ENCODE data around the gene AGXT. TPM values are rescaled to one million over a fixed set of nuclear protein-coding genes. Genes with fewer than 3 reads are reported as not detected.
A peak's percentile ranks its signal among the peaks of the same experiment; 100 is the strongest.
"Not testable (repeated sequence)": the region's sequence is repeated elsewhere in the genome, so short reads cannot be mapped to it uniquely, and the experiment has no call there.

AGXT gene
- total RNA-seq, 3 donors from 2014 or later = under 0.01 TPM; not detected in 2

DNA sequence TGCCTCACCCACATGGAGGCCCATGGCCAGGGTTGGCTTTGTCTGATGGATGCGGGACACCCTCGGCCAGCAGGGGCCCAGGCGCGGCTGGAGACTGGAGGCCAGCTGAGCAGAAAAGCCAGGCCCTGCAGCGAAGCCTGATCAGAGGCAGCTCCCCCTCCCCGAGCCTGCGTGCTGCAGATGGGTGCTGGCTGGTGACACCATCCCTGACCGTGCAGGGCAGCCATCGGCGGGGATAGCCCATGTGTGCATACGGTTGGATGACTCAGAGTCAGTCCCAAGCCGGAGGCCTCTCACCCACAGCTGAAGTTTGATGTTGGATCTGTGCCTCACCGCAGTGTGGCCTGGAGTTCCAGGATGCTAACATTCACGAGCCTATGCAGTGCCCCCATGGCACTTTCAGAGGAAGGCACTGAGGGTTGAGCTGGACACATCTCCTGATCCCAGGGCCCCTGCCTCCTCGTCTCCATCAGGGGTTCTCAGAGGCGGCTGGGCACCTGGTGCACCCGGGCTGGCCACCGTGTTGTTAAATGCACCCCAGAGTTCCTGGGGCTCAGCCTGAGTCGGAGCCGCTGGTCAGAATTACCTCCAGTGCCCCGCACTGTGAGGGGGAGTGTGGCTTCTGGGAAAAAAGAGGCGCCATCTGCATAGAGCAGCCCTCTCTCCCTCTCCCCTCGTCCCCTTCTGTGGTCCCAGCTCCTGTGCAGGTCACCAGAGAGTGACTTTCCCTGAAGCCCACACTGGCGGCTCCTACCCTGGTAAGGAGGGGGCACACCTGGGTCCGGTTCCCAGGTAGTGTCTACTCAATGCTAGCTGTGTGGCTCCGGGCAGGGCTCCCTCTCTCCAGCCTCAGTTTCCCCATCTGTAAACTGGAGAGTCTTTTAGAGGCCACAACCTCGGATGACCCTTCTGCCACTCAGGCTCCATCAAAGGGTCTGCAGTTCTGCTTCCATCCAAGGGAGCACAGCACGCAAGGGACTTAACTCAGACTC, 29.2 kb upstream of the AGXT start:
- intact Hi-C loops (cut with DNase I; ENCODE audit: low total_unique reads) = no loop called here
- no peak for DNase-seq (ENCODE audit: low spot score in 2 of 2)
- H3K27ac ChIP-seq = no peak overlapping the region
- peaks cover 0 to 8% of the 10 kb centered on the region in 2 donors for H3K27me3 ChIP-seq
- no peak for TF ChIP-seq POLR2A (IDR thresholded peaks at IDR 0.05)
- no peak for TF ChIP-seq POLR2AphosphoS5 (IDR thresholded peaks at IDR 0.05)
- TF ChIP-seq, protein P1, sequence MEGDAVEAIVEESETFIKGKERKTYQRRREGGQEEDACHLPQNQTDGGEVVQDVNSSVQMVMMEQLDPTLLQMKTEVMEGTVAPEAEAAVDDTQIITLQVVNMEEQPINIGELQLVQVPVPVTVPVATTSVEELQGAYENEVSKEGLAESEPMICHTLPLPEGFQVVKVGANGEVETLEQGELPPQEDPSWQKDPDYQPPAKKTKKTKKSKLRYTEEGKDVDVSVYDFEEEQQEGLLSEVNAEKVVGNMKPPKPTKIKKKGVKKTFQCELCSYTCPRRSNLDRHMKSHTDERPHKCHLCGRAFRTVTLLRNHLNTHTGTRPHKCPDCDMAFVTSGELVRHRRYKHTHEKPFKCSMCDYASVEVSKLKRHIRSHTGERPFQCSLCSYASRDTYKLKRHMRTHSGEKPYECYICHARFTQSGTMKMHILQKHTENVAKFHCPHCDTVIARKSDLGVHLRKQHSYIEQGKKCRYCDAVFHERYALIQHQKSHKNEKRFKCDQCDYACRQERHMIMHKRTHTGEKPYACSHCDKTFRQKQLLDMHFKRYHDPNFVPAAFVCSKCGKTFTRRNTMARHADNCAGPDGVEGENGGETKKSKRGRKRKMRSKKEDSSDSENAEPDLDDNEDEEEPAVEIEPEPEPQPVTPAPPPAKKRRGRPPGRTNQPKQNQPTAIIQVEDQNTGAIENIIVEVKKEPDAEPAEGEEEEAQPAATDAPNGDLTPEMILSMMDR (IDR thresholded peaks at IDR 0.05) = no peak
- H3K9me3 ChIP-seq = no peaks in the 10 kb centered on the region
- no peaks in the 10 kb centered on the region for H3K4me1 ChIP-seq
- no peak overlapping the region for H3K4me3 ChIP-seq
- H3K36me3 ChIP-seq = no peaks in the 10 kb centered on the region

DNA sequence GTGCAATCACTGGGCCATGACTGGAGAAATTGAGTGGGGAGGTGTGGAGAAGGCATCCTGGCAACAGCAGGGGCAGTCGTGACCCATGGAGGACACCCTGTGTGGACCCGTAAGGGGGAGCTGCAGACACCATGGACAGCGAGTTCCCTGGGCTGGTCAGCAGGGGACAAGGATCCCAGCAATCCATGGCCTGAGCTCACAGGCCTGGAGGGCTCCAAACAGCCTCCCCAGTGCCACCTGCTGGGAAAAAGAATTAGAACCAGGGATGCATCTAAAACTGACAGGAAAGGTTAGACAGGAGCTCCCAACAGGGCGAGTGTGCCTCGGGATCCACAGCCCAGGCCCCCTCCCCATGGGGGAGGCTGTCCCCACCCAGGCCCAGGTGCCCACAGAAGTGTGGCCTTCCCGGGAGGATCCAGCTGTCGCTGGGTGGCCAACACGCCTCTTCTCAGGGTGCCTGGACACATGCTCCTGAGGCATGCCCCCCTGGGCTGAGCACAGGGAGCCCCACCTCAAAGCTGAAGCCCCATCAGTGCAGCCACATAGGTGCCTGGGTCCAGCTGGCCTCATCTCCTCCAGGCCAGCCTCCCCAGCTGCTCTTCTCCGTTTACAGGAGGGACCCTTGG, 28.1 kb upstream of the AGXT start:
- no peaks in the 10 kb centered on the region for H3K9me3 ChIP-seq
- DNase-seq (ENCODE audit: low spot score in 2 of 2) = no peak
- H3K36me3 ChIP-seq = no peaks in the 10 kb centered on the region
- intact Hi-C loops (cut with DNase I; ENCODE audit: low total_unique reads) = no loop called here
- no peaks in the 10 kb centered on the region for H3K4me1 ChIP-seq
- TF ChIP-seq, protein P1 (IDR thresholded peaks at IDR 0.05) = peak in 1 of 3 donors; percentile 52
- TF ChIP-seq POLR2AphosphoS5 (IDR thresholded peaks at IDR 0.05) (no peak), POLR2A (IDR thresholded peaks at IDR 0.05) (no peak)
- no peak overlapping the region for H3K27ac ChIP-seq
- no peak overlapping the region for H3K4me3 ChIP-seq
- H3K27me3 ChIP-seq = peaks cover 0 to 8% of the 10 kb centered on the region in 2 donors

DNA sequence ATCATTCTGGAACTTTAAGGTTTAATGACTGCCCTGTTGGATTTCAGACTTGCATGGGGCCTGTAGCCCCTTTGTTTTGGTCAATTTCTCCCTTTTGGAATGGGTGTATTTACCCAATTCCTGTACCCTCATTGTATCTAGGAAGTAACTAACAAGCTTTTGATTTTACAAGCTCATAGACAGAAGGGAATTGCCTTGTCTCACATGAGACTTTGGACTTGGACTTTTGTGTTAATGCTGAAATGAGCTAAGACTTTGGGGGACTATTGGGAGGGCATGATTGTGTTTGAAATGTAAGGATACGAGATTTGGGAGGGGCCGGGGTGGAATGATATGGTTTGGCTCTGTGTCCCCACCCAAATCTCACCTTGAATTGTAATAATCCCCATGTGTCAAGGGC, 22.3 kb upstream of the AGXT start:
- H3K4me3 ChIP-seq; H3K27ac ChIP-seq; intact Hi-C loops (cut with DNase I; ENCODE audit: low total_unique reads); H3K36me3 ChIP-seq; DNase-seq (ENCODE audit: low spot score in 2 of 2); H3K9me3 ChIP-seq; H3K4me1 ChIP-seq; H3K27me3 ChIP-seq: not testable (repeated sequence)

DNA sequence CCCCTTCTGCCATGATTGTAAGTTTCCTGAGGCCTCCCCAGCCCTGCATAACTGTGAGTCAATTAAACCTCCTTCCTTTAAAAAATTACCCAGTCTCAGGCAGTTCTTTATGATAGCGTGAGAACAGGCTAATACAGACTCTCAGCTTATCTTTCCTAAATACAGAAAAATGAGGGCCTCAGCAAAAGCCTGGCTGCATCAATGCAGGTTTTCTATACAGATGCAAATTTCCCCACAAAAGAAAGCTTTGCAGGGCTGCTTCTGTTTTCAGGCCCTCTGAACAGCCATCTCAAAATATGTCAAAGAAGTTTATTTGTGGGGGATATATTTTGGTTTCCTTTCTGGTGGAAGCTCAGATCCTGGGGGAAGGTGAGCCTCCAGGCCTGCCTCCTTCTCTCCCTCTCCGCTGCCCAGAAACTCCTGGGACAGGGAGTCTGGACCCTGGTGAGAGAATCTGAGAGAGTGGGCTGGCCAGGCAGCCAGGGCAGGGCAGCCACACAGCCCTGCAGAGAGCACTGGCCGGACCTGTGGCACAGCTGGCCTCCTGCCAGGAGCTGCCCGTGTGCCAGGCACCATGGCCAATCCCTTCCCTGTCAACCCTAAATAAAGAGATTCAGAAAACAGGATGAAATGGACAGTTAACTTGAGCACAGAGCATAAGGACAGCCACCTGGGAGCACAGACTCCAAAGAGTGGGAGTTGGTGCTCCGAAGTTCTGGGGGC, 21.6 kb upstream of the AGXT start:
- Histone ChIP-seq H3K9me3 (no peaks in the 10 kb centered on the region), H3K36me3 (no peaks in the 10 kb centered on the region)
- no peak for DNase-seq (ENCODE audit: low spot score in 2 of 2)

DNA sequence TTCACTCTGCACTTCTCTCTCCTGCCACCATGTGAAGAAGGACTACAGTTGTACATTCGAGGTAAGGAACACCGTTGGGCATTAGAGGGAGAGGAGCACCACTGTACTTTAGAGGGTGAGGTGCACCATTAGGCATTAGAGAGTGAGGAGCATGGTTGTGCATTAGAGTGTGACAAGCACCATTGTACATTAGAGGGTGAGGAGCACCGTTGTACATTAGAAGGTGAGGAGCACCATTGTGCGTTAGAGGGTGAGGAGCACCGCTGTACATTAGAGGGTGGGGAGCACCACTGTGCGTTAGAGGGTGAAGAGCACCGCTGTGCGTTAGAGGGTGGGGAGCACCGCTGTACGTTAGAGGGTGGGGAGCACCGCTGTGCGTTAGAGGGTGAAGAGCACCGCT, 20.8 kb upstream of the AGXT start:
- Histone ChIP-seq H3K4me1 (no peaks in the 10 kb centered on the region), H3K27me3 (no peaks in the 10 kb centered on the region), H3K4me3 (no peak overlapping the region), H3K27ac (no peak overlapping the region), H3K9me3 (no peaks in the 10 kb centered on the region), H3K36me3 (no peaks in the 10 kb centered on the region)
- no peak for DNase-seq (ENCODE audit: low spot score in 2 of 2)
- intact Hi-C loops (cut with DNase I; ENCODE audit: low total_unique reads) = no loop called here
- no peak for TF ChIP-seq POLR2AphosphoS5 (IDR thresholded peaks at IDR 0.05)
- TF ChIP-seq POLR2A (IDR thresholded peaks at IDR 0.05) = no peak
- TF ChIP-seq, protein P1 (IDR thresholded peaks at IDR 0.05) = no peak

More for the DNA sequence above, 21.6 kb upstream of the AGXT start:
- TF ChIP-seq POLR2AphosphoS5 (IDR thresholded peaks at IDR 0.05) = no peak
- TF ChIP-seq, protein P1 (IDR thresholded peaks at IDR 0.05) = no peak
- intact Hi-C loops (cut with DNase I; ENCODE audit: low total_unique reads) = no loop called here
- no peak overlapping the region for H3K4me3 ChIP-seq
- H3K27me3 ChIP-seq = no peaks in the 10 kb centered on the region
- no peaks in the 10 kb centered on the region for H3K4me1 ChIP-seq
- no peak overlapping the region for H3K27ac ChIP-seq
